Endothelial cell of umbilical vein (primary cell): ENCODE data around the gene UVRAG. TPM values are rescaled to one million over a fixed set of nuclear protein-coding genes. Genes with fewer than 3 reads are reported as not detected.

ENCODE experiments used
- BruUV-seq: library from RNA; stranded (reverse); fragments of 400-500 nt; replicated peaks from 2 replicates; lab custom pipeline; 2021; lab: Mats Ljungman, UMichigan
- CTCF ChIA-PET: fragments of 300-600, 350-600 bp; sonication (Branson Sonifier 250); formaldehyde crosslinking; loops from one replicate; lab custom pipeline; 2021; ENCODE audit warnings: antibody characterized with exemption, inconsistent platforms; lab: Charles Lee
- POLR2A ChIA-PET: fragments of 300-600, 350-600 bp; sonication (Branson Sonifier 250); formaldehyde crosslinking; loops from one replicate; lab custom pipeline; 2021; ENCODE audit warnings: antibody characterized with exemption, inconsistent platforms; lab: Charles Lee
- DNase-seq: peaks from one replicate; pipeline ENCODE4 v3.0.0-alpha.2; 2011; ENCODE audit warnings: low read depth, low spot score
- FAIRE-seq: peaks from 2 replicates; lab custom pipeline; 2011; peaks lifted over from hg19 to GRCh38; lab: Jason Lieb, UNC
- H2AFZ ChIP-seq: 2 replicates; pipeline ENCODE4 v1.6.0; 2012; ENCODE audit warnings: low read depth, low read length, control low read depth, inconsistent platforms
- H3K27ac ChIP-seq: 2 replicates; pipeline ENCODE4 v1.5.1; 2011; ENCODE audit warnings: low read depth, mild to moderate bottlenecking, control low read depth, low read length, moderate library complexity; ENCODE audit not compliant: insufficient read depth
- H3K27me3 ChIP-seq, 2 experiments: 2 replicates each; pipeline versions ENCODE4 v1.6.0 to v1.6.1; 2011; ENCODE audit warnings: low read length in 2 of 2, mixed read lengths in 1 of 2; ENCODE audit not compliant: control insufficient read depth in 2 of 2, insufficient read depth in 2 of 2
- H3K36me3 ChIP-seq, 2 experiments: 2 replicates in 1 of 2; 3 replicates in 1 of 2; pipeline ENCODE4 v1.5.1; 2011; ENCODE audit warnings: low read length in 2 of 2, mild to moderate bottlenecking in 1 of 2, moderate library complexity in 1 of 2; ENCODE audit not compliant: control insufficient read depth in 2 of 2, insufficient read depth in 2 of 2; ENCODE audit errors: extremely low read depth in 1 of 2
- H3K4me1 ChIP-seq: 3 replicates; pipeline ENCODE4 v1.5.1; 2011; ENCODE audit warnings: mild to moderate bottlenecking, low read length; ENCODE audit not compliant: control insufficient read depth, insufficient read depth; ENCODE audit errors: extremely low read depth
- H3K4me2 ChIP-seq: 2 replicates; pipeline ENCODE4 v1.6.1; 2011; ENCODE audit warnings: low read length, control low read depth, mixed read lengths; ENCODE audit not compliant: insufficient read depth
- H3K4me3 ChIP-seq, 3 experiments: fragments of 200-600 bp in 1 of 3; sonication (generic), shearing (Covaris generic) in 1 of 3; replicated peaks in 1 of 3; 2 replicates each; pipeline ENCODE4 v1.5.1; 2011 to 2016; ENCODE audit warnings: control low read depth in 3 of 3, low read length in 3 of 3, mild to moderate bottlenecking in 2 of 3, inconsistent platforms in 1 of 3, low read depth in 1 of 3, moderate library complexity in 1 of 3; ENCODE audit not compliant: insufficient read depth in 1 of 3
- H3K79me2 ChIP-seq: 2 replicates; pipeline ENCODE4 v1.6.0; 2012; ENCODE audit warnings: low read length, inconsistent platforms; ENCODE audit not compliant: control insufficient read depth, insufficient read depth
- H3K9ac ChIP-seq: replicated peaks from 2 replicates; pipeline ENCODE3; 2011; ENCODE audit warnings: low read length, control low read depth; ENCODE audit not compliant: insufficient read depth; ENCODE audit errors: extremely low read depth
- H3K9me1 ChIP-seq: replicated peaks from 3 replicates; pipeline ENCODE4 v1.6.0; 2011; ENCODE audit warnings: mild to moderate bottlenecking, low read length; ENCODE audit not compliant: control insufficient read depth, insufficient read depth; ENCODE audit errors: extremely low read depth
- H3K9me3 ChIP-seq: replicated peaks from 2 replicates; pipeline ENCODE4 v1.5.1; 2012; ENCODE audit warnings: low read length, inconsistent platforms; ENCODE audit not compliant: control insufficient read depth, insufficient read depth
- H4K20me1 ChIP-seq: replicated peaks from 2 replicates; pipeline ENCODE3; 2011; ENCODE audit warnings: mild to moderate bottlenecking, low read length; ENCODE audit not compliant: control insufficient read depth, insufficient read depth; ENCODE audit errors: extremely low read depth
- CTCF ChIP-seq, 2 donors: IDR thresholded peaks; 1 replicate in 1 of 2; 2 replicates in 1 of 2; pipeline ENCODE4 v1.5.1; 2011; ENCODE audit warnings: low read length in 2 of 2, mild to moderate bottlenecking in 2 of 2, moderate library complexity in 2 of 2, control low read depth in 1 of 2, inconsistent platforms in 1 of 2, low read depth in 1 of 2; ENCODE audit not compliant: insufficient read depth in 1 of 2; ENCODE audit errors: extremely low read depth in 1 of 2
- EZH2 ChIP-seq: IDR thresholded peaks from 2 replicates; pipeline ENCODE4 v1.6.1; 2012; ENCODE audit warnings: borderline replicate concordance, low read depth, mild to moderate bottlenecking, moderate library complexity, low read length, inconsistent platforms; ENCODE audit not compliant: severe bottlenecking
- FOS ChIP-seq: IDR thresholded peaks from 2 replicates; pipeline ENCODE4 v1.6.1; 2011; ENCODE audit warnings: mild to moderate bottlenecking, low read length, moderate library complexity, borderline replicate concordance; ENCODE audit not compliant: insufficient read depth
- GATA2 ChIP-seq: IDR thresholded peaks from 2 replicates; pipeline ENCODE4 v1.7.0; 2011; ENCODE audit warnings: low read depth, mild to moderate bottlenecking, moderate library complexity, mixed read lengths, low read length; ENCODE audit not compliant: insufficient read length, insufficient read depth
- JUN ChIP-seq: IDR thresholded peaks from 2 replicates; pipeline ENCODE4 v1.6.1; 2011; ENCODE audit warnings: borderline replicate concordance, low read depth; ENCODE audit not compliant: insufficient read length, insufficient read depth
- MYC ChIP-seq: IDR thresholded peaks from one replicate; pipeline ENCODE4 v1.6.1; 2011; ENCODE audit warnings: mild to moderate bottlenecking, low read depth, low read length
- POLR2A ChIP-seq: IDR thresholded peaks from 2 replicates; pipeline ENCODE4 v1.6.1; 2012; ENCODE audit warnings: low read depth, mild to moderate bottlenecking, control low read depth, low read length
- POLR2AphosphoS5 ChIP-seq: IDR thresholded peaks from 2 replicates; pipeline ENCODE4 v1.6.1; 2012; ENCODE audit warnings: low read depth, mild to moderate bottlenecking, control low read depth, low read length, moderate library complexity; ENCODE audit not compliant: insufficient read depth
- dilution Hi-C: fragments of 300-500 bp; cut with MboI; formaldehyde crosslinking; loops from one replicate; pipeline ENCODE4 v1.15.0; 2019; ENCODE audit warnings: low sequenced_read_pairs; ENCODE audit not compliant: extremely low pct_ligation_motif_present
- intact Hi-C: fragments of 100-400 bp; cut with micrococcal nuclease; formaldehyde crosslinking; loops from one replicate; pipeline ENCODE4 v1.10.0; 2022
- polyA plus RNA-seq, 4 experiments: library from polyadenylated mRNA; depleted of rRNA in 3 of 4; stranded (reverse) in 3 of 4; unstranded in 1 of 4; fragments of >200 nt; gene quantifications; 2 replicates each; pipeline versions ENCODE4 v1.2.1 to v1.2.3, GENCODE V29; 2011 to 2012; ENCODE audit warnings: missing spikeins in 1 of 4
- total RNA-seq: library from RNA; stranded (reverse); gene quantifications from 2 replicates; pipeline ENCODE4 v1.2.3, GENCODE V29; 2021
- TF ChIP-seq, protein P1 (sequence below): IDR thresholded peaks from 2 replicates; pipeline ENCODE4 v1.6.1; 2011; ENCODE audit not compliant: insufficient read depth, insufficient read length

UVRAG gene
- total and polyA plus RNA-seq, 2 donors (not counting 3 experiments of a cell fraction or from before 2014, with no cell fraction given) = 21.2 to 65.6 TPM

- Histone ChIP-seq H3K9me3 (no peaks in the 10 kb centered on the region), H3K9me1 (no peaks in the 10 kb centered on the region), H3K79me2 (peaks cover 21% of the 10 kb centered on the region), H3K27ac (no peak overlapping the region), H3K4me2 (no peak overlapping the region), H4K20me1 (no peaks in the 10 kb centered on the region), H3K27me3 (no peaks in the 10 kb centered on the region), H3K36me3 (peaks cover 0 to 5% of the 10 kb centered on the region in 2 experiments), H3K4me1 (peaks cover under 1% of the 10 kb centered on the region), H2AFZ (no peak overlapping the region), H3K4me3 (no peak overlapping the region), H3K9ac (no peak overlapping the region)
- TF ChIP-seq JUN (no peak), GATA2 (no peak), POLR2AphosphoS5 (no peak), EZH2 (no peak), MYC (no peak), POLR2A (no peak), CTCF (IDR thresholded peaks at IDR 0.05; ENCODE audit: extremely low read depth in 1 of 2, insufficient read depth in 1 of 2, low read depth in 1 of 2, low read length in 2 of 2) (no peak), FOS (no peak)
- TF ChIP-seq, protein P1, sequence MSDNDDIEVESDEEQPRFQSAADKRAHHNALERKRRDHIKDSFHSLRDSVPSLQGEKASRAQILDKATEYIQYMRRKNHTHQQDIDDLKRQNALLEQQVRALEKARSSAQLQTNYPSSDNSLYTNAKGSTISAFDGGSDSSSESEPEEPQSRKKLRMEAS = no peak
- FAIRE-seq = no peak
- POLR2A ChIA-PET = no interaction called here
- dilution Hi-C loops (no loop called here), intact Hi-C loops (no loop called here)
- BruUV-seq = no TSS peak
- DNase-seq = no peak
- CTCF ChIA-PET = interaction anchor here (1.8 kb wide), 1 partner anchor 10 kb away, joined by 6 read pairs; no protein-coding TSS in a partner anchor
Observed at GRCh38 chr11:75981546-75981945, 166.5 kb downstream of the UVRAG start.
